MM.1S (cell line): ENCODE measurements around the gene PCOLCE2.
A peak's percentile ranks its signal among the peaks of the same experiment; 100 is the strongest.

Source experiments
- CTCF ChIP-seq: fragments of 300-600 bp; sonication (generic); IDR thresholded peaks from 2 replicates; pipeline ENCODE4 v1.5.1; 2016; ENCODE audit warnings: antibody characterized with exemption, low read length, mixed read lengths
- EZH2phosphoT487 ChIP-seq: fragments of 300-600 bp; sonication (generic); IDR thresholded peaks from 2 replicates; pipeline ENCODE4 v1.6.1; 2018; ENCODE audit warnings: antibody characterized with exemption, low read length

GRCh38 chr3:142866841-142867631, 21.8 kb downstream of the PCOLCE2 start:
- TF ChIP-seq CTCF, result 0 out of 2 replicates have a peak, but pooled peaks have one; percentile 6
- TF ChIP-seq EZH2phosphoT487, result no peak
